Activated CD4-positive, alpha-beta T cell treated with anti-CD3 and anti-CD28 coated beads for 1 hour (primary cell): Measurements from ENCODE around the gene RNF167.
A peak's percentile ranks its signal among the peaks of the same experiment; 100 is the strongest.

Experiments
- DNase-seq: peaks from one replicate; pipeline ENCODE4 v3.0.0-alpha.2; 2020

Gene RNF167

GRCh38 chr17:4986951-4987766 lies 47.1 kb downstream of the RNF167 start, which contains the start of gene CAMTA2:
Gene CAMTA2, minus strand, starts transcription at chr17:4987675. Its CDS starts 1,453 bp downstream, at chr17:4986222.
- peak; percentile 80 for DNase-seq

- no peak for DNase-seq
Observed at GRCh38 chr17:4987767-4988567, 47.9 kb downstream of the RNF167 start.

- DNase-seq = no peak
Observed at GRCh38 chr17:4994081-4994595, 54.1 kb downstream of the RNF167 start.
